Stimulated activated CD4-positive, alpha-beta T cell treated with anti-CD3 and anti-CD28 coated beads, Interleukin-15, amount 100 ng/mL, for 48 hours (primary cell): ENCODE data around the gene PPCDC.
"Not testable (repeated sequence)": the region's sequence is repeated elsewhere in the genome, so short reads cannot be mapped to it uniquely, and the experiment has no call there.

Source experiments
- DNase-seq, 2 donors: peaks; one replicate each; pipeline ENCODE4 v3.0.0-alpha.2; 2020; ENCODE audit warnings: low read depth in 2 of 2

The PPCDC gene

GRCh38 chr15:75067123-75067830 is 43.9 kb downstream of the PPCDC start:
- DNase-seq = peak in 1 of 2 donors; percentile 25

DNA sequence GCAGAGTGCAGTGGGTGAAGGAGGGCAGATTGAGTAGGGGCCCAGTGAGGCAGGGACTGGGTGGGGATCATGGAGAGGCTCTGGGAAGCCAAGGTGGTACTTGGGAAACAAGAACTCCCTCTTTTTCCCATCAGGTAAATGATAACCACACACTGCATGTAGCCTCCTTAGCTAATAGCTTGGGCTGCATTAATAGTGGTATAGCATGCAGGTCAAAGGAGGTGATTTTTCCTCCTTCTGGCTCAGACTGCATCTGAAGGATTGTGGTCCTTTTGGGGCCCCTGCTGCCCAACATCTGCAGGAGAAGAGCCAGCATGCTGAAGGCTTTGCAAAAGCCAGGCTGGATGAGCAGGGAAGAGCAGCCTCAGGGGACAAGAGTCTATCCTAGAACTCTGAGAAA is 45.4 kb downstream of the PPCDC start:
- no peak for DNase-seq

- no peak for DNase-seq
Measured at GRCh38 chr15:75069301-75069925, 46.0 kb downstream of the PPCDC start.

DNA sequence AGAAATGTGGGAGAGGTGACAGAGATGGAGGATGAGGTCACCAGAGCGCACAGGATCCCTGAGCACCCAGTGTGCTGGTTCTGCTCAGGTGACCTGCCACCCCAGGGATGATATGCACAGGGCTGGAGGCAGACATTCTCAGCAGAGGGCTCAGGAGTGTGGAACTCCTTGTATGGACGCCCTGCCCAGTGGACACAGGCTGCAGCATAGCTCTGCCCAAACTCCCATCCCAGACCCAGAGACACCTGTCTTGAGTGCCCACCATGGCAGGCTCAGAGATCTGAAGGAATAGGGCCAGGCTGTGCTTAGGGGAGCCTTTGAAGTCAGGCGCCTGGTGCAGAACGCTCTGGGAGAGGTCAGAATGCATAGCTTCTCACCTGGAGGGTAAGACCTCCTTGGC is 47.3 kb downstream of the PPCDC start:
- no peak for DNase-seq

DNA sequence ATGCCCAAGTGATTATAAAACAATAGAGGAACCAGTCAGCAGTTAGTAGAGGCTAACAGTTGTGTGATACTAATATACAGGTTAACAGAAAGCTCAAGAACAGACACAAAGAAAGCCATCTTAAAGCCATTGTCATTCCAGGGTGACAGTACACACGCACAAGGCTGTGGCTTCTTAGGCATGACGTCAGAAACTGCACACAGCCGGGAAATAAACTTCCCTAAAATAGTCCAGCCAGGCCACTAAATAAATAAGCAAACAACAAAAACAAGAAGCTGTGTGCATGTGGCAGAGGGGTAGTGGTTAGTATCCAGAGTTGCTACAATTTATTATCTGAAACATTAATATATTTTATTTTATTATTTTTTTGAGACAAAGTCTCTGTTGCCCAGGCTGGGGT is 49.8 kb downstream of the PPCDC start:
- DNase-seq = no peak

GRCh38 chr15:75076277-75076676 is 52.9 kb downstream of the PPCDC start:
- DNase-seq = no peak

- DNase-seq = not testable (repeated sequence)
Measured at GRCh38 chr15:75077551-75077961, 54.2 kb downstream of the PPCDC start.

DNA sequence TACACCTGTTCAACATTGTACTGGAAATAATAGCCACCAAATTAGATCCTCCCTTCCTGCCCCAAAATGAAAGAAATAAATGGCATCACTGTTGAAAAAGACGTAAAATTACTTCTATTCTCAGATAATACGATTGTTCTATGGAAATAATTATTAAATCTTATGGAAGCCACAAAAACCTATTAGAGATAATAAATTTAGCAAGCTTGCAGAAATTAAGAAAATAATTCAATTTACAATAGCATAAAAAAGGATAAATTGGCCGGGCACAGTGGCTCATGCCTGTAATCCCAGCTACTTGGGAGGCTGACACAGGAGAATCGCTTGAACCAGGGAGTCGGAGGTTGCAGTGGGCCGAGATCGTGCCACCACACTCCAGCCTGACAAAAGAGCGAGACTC is 57.8 kb downstream of the PPCDC start:
- DNase-seq = no peak

GRCh38 chr15:75082689-75083088 is 59.3 kb downstream of the PPCDC start:
- no peak for DNase-seq

GRCh38 chr15:75085708-75086107 is 62.3 kb downstream of the PPCDC start:
- not testable (repeated sequence) for DNase-seq

GRCh38 chr15:75089456-75090387 is 66.3 kb downstream of the PPCDC start:
- DNase-seq = no peak

GRCh38 chr15:75090388-75090734 is 67.0 kb downstream of the PPCDC start:
- no peak for DNase-seq

- DNase-seq = no peak
Measured at GRCh38 chr15:75091814-75092213, 68.4 kb downstream of the PPCDC start.

DNA sequence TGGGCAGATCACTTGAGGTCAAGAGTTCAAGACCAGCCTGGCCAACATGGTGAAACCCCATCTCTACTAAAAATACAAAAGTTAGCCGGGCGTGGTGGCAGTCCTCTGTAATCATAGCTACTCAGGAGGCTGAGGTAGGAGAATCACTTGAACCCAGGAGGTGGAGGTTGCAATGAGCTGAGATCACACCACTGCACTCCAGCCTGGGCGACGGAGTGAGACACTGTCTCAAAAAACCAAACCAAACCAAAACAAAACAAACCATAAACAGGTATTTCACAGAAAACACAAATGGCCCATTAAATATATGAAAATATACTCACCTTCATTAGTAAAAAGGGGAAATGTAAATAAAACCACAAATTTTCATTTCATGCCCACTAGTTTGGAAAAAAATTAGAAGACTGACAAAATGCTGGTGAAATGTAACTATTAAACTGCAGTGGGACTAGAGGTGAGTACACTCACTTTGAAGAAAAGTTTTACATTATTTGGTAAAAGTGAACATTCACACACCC is 71.6 kb downstream of the PPCDC start:
- not testable (repeated sequence) for DNase-seq

DNA sequence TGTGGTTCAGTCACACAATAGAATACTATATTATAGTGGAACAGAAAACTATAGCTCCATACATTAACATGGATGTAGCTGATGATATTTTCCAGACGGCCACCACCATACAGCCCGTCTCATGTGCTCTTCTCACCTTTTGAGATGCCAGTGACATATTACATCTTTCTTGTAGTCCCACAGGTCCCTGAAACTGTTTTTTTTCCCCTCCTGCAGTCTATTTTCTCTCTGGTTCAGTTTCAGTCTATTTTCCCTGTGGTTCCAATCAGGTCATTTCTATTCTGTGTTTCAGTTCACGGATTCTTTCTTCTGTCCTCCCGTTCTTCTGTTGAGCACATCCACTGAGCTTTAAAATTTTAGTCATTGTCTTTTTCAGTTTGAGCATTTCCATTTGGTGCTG is 72.2 kb downstream of the PPCDC start:
- DNase-seq = no peak

DNA sequence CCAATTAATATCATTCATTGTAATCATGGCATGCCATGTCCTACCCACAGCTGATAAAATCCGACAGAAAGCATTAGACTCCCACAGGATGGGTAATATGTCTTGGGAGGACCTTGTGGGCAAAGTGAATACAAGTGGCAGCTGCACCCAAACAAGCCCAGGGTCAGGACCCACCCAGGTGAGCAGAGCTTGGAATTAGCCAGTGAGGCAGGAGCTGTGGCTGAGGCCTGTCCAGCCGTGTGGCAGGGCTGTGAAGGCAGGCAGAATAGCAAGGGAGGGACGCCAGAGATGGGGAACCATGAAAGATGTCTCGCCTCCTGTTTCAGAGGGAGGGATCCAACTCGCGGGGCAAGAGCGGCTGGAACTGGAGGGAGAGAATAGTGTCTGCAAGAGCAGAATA is 74.5 kb downstream of the PPCDC start:
- no peak for DNase-seq

GRCh38 chr15:75098404-75098803 is 75.0 kb downstream of the PPCDC start:
- no peak for DNase-seq
